HepG2 (cell line): ENCODE results near the gene ENO3. TPM values are rescaled to one million over a fixed set of nuclear protein-coding genes. Genes with fewer than 3 reads are reported as not detected.
A peak's percentile ranks its signal among the peaks of the same experiment; 100 is the strongest.

Experiments used
- ATF7-NPFF ChIP-seq: sonication (generic); formaldehyde crosslinking; IDR thresholded peaks from 2 replicates; pipeline ENCODE4 v1.8.1; 2023; ENCODE audit warnings: mild to moderate bottlenecking, low read depth, missing genetic modification reagents, moderate library complexity
- CBFB ChIP-seq: sonication (generic); formaldehyde crosslinking; IDR thresholded peaks from 2 replicates; pipeline ENCODE4 v1.4.0; 2020; ENCODE audit warnings: missing genetic modification reagents
- CC2D1A ChIP-seq: sonication (generic); formaldehyde crosslinking; IDR thresholded peaks from 2 replicates; pipeline ENCODE4 v1.8.1; 2023; ENCODE audit warnings: mild to moderate bottlenecking, missing genetic modification reagents
- CHCHD3 ChIP-seq: sonication (generic); formaldehyde crosslinking; IDR thresholded peaks from 2 replicates; pipeline ENCODE4 v1.8.0; 2022; ENCODE audit warnings: mild to moderate bottlenecking, missing genetic modification reagents, moderate library complexity
- ESRRA ChIP-seq: sonication (generic); formaldehyde crosslinking; IDR thresholded peaks from 2 replicates; pipeline ENCODE4 v1.5.1; 2020; ENCODE audit warnings: mild to moderate bottlenecking, low read depth, missing genetic modification reagents
- FOXK1 ChIP-seq: sonication (generic); formaldehyde crosslinking; IDR thresholded peaks from 2 replicates; pipeline ENCODE4 v1.4.0; 2020; ENCODE audit warnings: low read depth, missing genetic modification reagents, borderline replicate concordance
- FOXP1 ChIP-seq, 2 experiments: fragments of 450-650 bp in 1 of 2; IDR thresholded peaks; 2 replicates each; pipeline ENCODE4 v1.6.1; 2017 to 2018; ENCODE audit warnings: antibody characterized with exemption in 1 of 2
- GABPB1 ChIP-seq: IDR thresholded peaks from 2 replicates; pipeline ENCODE4 v1.6.1; 2016; ENCODE audit warnings: mild to moderate bottlenecking, missing genetic modification reagents, moderate library complexity, missing compliant biosample characterization
- HES4 ChIP-seq: sonication (generic); formaldehyde crosslinking; IDR thresholded peaks from 2 replicates; pipeline ENCODE4 v1.9.0; 2021; ENCODE audit warnings: mild to moderate bottlenecking, missing genetic modification reagents, borderline replicate concordance
- KDM2A ChIP-seq: sonication (generic); formaldehyde crosslinking; IDR thresholded peaks from 2 replicates; pipeline ENCODE4 v1.4.0; 2020; ENCODE audit warnings: low read depth, missing genetic modification reagents, borderline replicate concordance
- NFKB2 ChIP-seq: sonication (generic); formaldehyde crosslinking; IDR thresholded peaks from 2 replicates; pipeline ENCODE4 v1.4.0; 2020; ENCODE audit warnings: missing genetic modification reagents, borderline replicate concordance
- RARA ChIP-seq: IDR thresholded peaks from 2 replicates; pipeline ENCODE4 v1.6.1; 2016; ENCODE audit warnings: missing genetic modification reagents, missing compliant biosample characterization
- RFX1 ChIP-seq: fragments of 450-650 bp; IDR thresholded peaks from 2 replicates; pipeline ENCODE4 v1.6.1; 2017
- TAF1 ChIP-seq: sonication (generic); formaldehyde crosslinking; IDR thresholded peaks from 2 replicates; pipeline ENCODE4 v1.4.0; 2020; ENCODE audit warnings: missing genetic modification reagents
- YEATS4 ChIP-seq: sonication (generic); formaldehyde crosslinking; IDR thresholded peaks from 2 replicates; pipeline ENCODE4 v1.4.0; 2020; ENCODE audit warnings: missing genetic modification reagents, borderline replicate concordance
- ZMAT3 ChIP-seq: sonication (generic); formaldehyde crosslinking; conservative IDR thresholded peaks from 2 replicates; pipeline ENCODE4 v1.7.0; 2021; ENCODE audit warnings: missing genetic modification reagents
- ZNF143 ChIP-seq: sonication (generic); formaldehyde crosslinking; IDR thresholded peaks from 2 replicates; pipeline ENCODE4 v1.4.0; 2020; ENCODE audit warnings: missing genetic modification reagents
- ZNF251 ChIP-seq: sonication (generic); formaldehyde crosslinking; IDR thresholded peaks from 2 replicates; pipeline ENCODE4 v1.9.0; 2021; ENCODE audit warnings: mild to moderate bottlenecking, missing genetic modification reagents
- ZNF274 ChIP-seq: sonication (generic); formaldehyde crosslinking; IDR thresholded peaks from 2 replicates; pipeline ENCODE4 v1.5.1; 2020; ENCODE audit warnings: mild to moderate bottlenecking, missing genetic modification reagents
- ZNF616 ChIP-seq: sonication (generic); formaldehyde crosslinking; IDR thresholded peaks from 2 replicates; pipeline ENCODE4 v1.5.0; 2020; ENCODE audit warnings: low read depth, mild to moderate bottlenecking, missing genetic modification reagents
- ZNF619 ChIP-seq: sonication (generic); formaldehyde crosslinking; IDR thresholded peaks from 2 replicates; pipeline ENCODE4 v1.4.0; 2020; ENCODE audit warnings: mild to moderate bottlenecking, missing genetic modification reagents
- polyA plus RNA-seq, 8 experiments: library from polyadenylated mRNA; depleted of rRNA in 3 of 8; stranded (reverse) in 7 of 8; unstranded in 1 of 8; fragments of >200 nt; fragmentation: Illumina TruSeq in 4 of 8; extraction: Trizol in 4 of 8; gene quantifications; 2 replicates each; pipeline versions ENCODE4 v1.2.1 to v1.2.3, GENCODE V29; 2011 to 2016; ENCODE audit warnings: low read depth in 4 of 8, missing spikeins in 1 of 8, mixed read lengths in 1 of 8; ENCODE audit not compliant: insufficient read depth in 1 of 8
- total RNA-seq, 5 experiments: library from RNA; depleted of rRNA; stranded (reverse); fragments of >200 nt; fragmentation: Illumina TruSeq; extraction: Trizol; gene quantifications; 2 replicates each; pipeline ENCODE4 v1.2.3, GENCODE V29; 2016; ENCODE audit warnings: low read depth in 1 of 5
- TF ChIP-seq, protein P1 (sequence below): sonication (generic); formaldehyde crosslinking; IDR thresholded peaks from 2 replicates; pipeline ENCODE4 v1.8.1; 2023; ENCODE audit warnings: missing genetic modification reagents, inconsistent platforms, borderline replicate concordance
- TF ChIP-seq, protein P2 (sequence below): IDR thresholded peaks from 2 replicates; pipeline ENCODE4 v1.6.1; 2016; ENCODE audit warnings: missing compliant biosample characterization, missing genetic modification reagents, borderline replicate concordance
- TF ChIP-seq, protein P3 (sequence below): sonication (generic); formaldehyde crosslinking; IDR thresholded peaks from 2 replicates; pipeline ENCODE4 v1.4.0; 2020; ENCODE audit warnings: missing genetic modification reagents

ENO3 gene
- total and polyA plus RNA-seq, 2 of the 13 experiments (the other 11 are each of a cell fraction or from before 2014, with no cell fraction given): 59.8 to 69.8 TPM

- TF ChIP-seq ESRRA: peak; percentile 9; the same call in 1 of the 2 replicates
- no peak for TF ChIP-seq HES4
- peak; percentile 9; the same call in 1 of the 2 replicates for TF ChIP-seq ZNF616 (CRISPR knock-in tag)
- peak; percentile 65 for TF ChIP-seq TAF1 (CRISPR knock-in tag)
- TF ChIP-seq NFKB2: peak; percentile 62
- TF ChIP-seq, protein P1, sequence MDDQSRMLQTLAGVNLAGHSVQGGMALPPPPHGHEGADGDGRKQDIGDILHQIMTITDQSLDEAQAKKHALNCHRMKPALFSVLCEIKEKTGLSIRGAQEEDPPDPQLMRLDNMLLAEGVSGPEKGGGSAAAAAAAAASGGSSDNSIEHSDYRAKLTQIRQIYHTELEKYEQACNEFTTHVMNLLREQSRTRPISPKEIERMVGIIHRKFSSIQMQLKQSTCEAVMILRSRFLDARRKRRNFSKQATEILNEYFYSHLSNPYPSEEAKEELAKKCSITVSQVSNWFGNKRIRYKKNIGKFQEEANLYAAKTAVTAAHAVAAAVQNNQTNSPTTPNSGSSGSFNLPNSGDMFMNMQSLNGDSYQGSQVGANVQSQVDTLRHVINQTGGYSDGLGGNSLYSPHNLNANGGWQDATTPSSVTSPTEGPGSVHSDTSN (CRISPR knock-in tag): 0 out of 2 replicates have a peak, but pooled peaks have one; percentile 60
- TF ChIP-seq CHCHD3: peak; percentile 90; the same call in 1 of the 2 replicates
- no peak for TF ChIP-seq RARA (CRISPR knock-in tag)
- no peak for TF ChIP-seq FOXK1
- no peak; the same call in 1 of the 2 replicates for TF ChIP-seq ZMAT3 (CRISPR knock-in tag)
- peak; percentile 41; the same call in 1 of the 2 replicates for TF ChIP-seq ZNF619 (CRISPR knock-in tag)
- TF ChIP-seq GABPB1 (CRISPR knock-in tag): peak; percentile 88
- peak; percentile 22; the same call in 1 of the 2 replicates for TF ChIP-seq ATF7-NPFF (CRISPR knock-in tag)
- TF ChIP-seq YEATS4 (CRISPR knock-in tag): peak; percentile 31; the same call in 1 of the 2 replicates
- no peak for TF ChIP-seq FOXP1 (IDR thresholded peaks at IDR 0.05)
- no peak for TF ChIP-seq FOXP1 (CRISPR knock-in tag; IDR thresholded peaks at IDR 0.05)
- TF ChIP-seq ZNF274 (CRISPR knock-in tag): peak; percentile 45; the same call in 1 of the 2 replicates
- TF ChIP-seq, protein P2, sequence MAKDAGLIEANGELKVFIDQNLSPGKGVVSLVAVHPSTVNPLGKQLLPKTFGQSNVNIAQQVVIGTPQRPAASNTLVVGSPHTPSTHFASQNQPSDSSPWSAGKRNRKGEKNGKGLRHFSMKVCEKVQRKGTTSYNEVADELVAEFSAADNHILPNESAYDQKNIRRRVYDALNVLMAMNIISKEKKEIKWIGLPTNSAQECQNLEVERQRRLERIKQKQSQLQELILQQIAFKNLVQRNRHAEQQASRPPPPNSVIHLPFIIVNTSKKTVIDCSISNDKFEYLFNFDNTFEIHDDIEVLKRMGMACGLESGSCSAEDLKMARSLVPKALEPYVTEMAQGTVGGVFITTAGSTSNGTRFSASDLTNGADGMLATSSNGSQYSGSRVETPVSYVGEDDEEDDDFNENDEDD (CRISPR knock-in tag): peak; percentile 58; the same call in 1 of the 2 replicates
- no peak for TF ChIP-seq RFX1
- TF ChIP-seq ZNF251 (CRISPR knock-in tag): no peak
- TF ChIP-seq KDM2A (CRISPR knock-in tag): peak; percentile 48; the same call in 1 of the 2 replicates
- TF ChIP-seq CC2D1A (CRISPR knock-in tag): no peak
- 0 out of 2 replicates have a peak, but pooled peaks have one; percentile 7 for TF ChIP-seq CBFB (CRISPR knock-in tag)
- 0 out of 2 replicates have a peak, but pooled peaks have one; percentile 9 for TF ChIP-seq ZNF143 (CRISPR knock-in tag)
- TF ChIP-seq, protein P3, sequence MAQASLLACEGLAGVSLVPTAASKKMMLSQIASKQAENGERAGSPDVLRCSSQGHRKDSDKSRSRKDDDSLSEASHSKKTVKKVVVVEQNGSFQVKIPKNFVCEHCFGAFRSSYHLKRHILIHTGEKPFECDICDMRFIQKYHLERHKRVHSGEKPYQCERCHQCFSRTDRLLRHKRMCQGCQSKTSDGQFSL (CRISPR knock-in tag): 0 out of 2 replicates have a peak, but pooled peaks have one; percentile 42
Measured at GRCh38 chr17:4947411-4948165, 3.3 kb upstream of the ENO3 start (continued).
